PFSK-1 (cell line): Measurements from ENCODE around the gene BORCS8.

ENCODE experiments used
- FOXP2 ChIP-seq: optimal IDR thresholded peaks from 2 replicates; pipeline ENCODE3; 2011; ENCODE audit warnings: borderline replicate concordance, control low read depth, inconsistent platforms; ENCODE audit not compliant: insufficient read depth; ENCODE audit errors: extremely low read length, extremely low read depth
- POLR2AphosphoS5 ChIP-seq: IDR thresholded peaks from 2 replicates; pipeline ENCODE4 v1.6.1; 2012; ENCODE audit warnings: low read depth, mild to moderate bottlenecking, control low read depth, low read length, moderate library complexity
- REST ChIP-seq, 2 experiments: IDR thresholded peaks; 2 replicates each; pipeline versions ENCODE4 v1.6.1 to v1.8.0; 2011 to 2012; ENCODE audit warnings: low read depth in 2 of 2, low read length in 2 of 2, control low read depth in 1 of 2, inconsistent platforms in 1 of 2, mild to moderate bottlenecking in 1 of 2, moderate library complexity in 1 of 2; ENCODE audit not compliant: insufficient read depth in 1 of 2
- SIN3A ChIP-seq: IDR thresholded peaks from 2 replicates; pipeline ENCODE4 v1.6.1; 2012; ENCODE audit warnings: mild to moderate bottlenecking, low read length, moderate library complexity, borderline replicate concordance; ENCODE audit not compliant: insufficient read depth
- TAF1 ChIP-seq: IDR thresholded peaks from 2 replicates; pipeline ENCODE4 v1.6.1; 2012; ENCODE audit warnings: low read length, control low read depth, borderline replicate concordance; ENCODE audit not compliant: insufficient read depth

BORCS8 gene

DNA sequence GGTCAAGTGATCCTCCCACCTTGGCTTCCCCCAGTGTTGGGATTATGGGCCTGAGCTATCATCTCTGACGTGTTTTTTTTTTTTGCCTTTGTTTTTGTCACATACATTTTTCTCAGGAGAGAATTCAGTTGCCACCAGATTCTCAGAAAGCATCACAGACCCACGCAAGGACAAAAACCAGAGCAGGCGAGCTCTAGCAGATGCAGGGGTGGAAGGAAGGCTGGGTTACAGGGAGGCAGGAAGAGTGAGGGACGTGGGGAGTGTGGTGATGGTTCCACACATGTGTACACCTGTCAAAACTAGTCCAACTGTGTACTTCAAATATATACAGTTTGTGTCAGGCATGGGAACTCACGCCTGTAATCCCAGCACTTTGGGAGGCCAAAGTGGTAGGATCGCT, 58.0 kb downstream of the BORCS8 start:
- TF ChIP-seq FOXP2, result no peak
- no peak for TF ChIP-seq SIN3A
- TF ChIP-seq POLR2AphosphoS5, result no peak
- no peak for TF ChIP-seq TAF1
- TF ChIP-seq REST (IDR thresholded peaks at IDR 0.05; ENCODE audit: insufficient read depth in 1 of 2, low read depth in 2 of 2, low read length in 2 of 2), result no peak

- TF ChIP-seq TAF1, result no peak
- no peak for TF ChIP-seq POLR2AphosphoS5
- TF ChIP-seq SIN3A, result no peak
- TF ChIP-seq FOXP2, result no peak
- no peak for TF ChIP-seq REST (IDR thresholded peaks at IDR 0.05; ENCODE audit: insufficient read depth in 1 of 2, low read depth in 2 of 2, low read length in 2 of 2)
Measured at GRCh38 chr19:19132912-19133311, 59.0 kb downstream of the BORCS8 start.

DNA sequence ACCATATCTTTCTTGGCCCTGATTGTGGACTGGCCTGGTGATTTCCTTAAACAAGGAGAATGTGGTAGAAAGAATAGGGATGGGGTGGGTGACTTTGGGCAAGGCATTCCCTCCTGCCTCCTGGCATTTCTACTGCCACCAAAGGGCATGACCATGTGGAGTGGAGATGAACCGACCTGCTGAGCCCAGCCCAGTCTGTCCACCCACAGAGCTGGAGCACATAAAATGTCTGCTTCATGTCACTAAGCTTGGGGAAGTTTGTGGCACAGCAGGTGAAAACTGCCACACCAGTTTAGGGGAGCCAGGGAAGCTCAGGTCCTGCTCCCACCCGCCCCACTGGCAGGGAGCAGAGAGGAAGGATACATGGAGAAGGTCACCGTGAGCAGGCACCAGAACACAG, 60.0 kb downstream of the BORCS8 start:
- no peak for TF ChIP-seq SIN3A
- no peak for TF ChIP-seq FOXP2
- TF ChIP-seq POLR2AphosphoS5, result no peak
- no peak for TF ChIP-seq TAF1
- TF ChIP-seq REST (IDR thresholded peaks at IDR 0.05; ENCODE audit: insufficient read depth in 1 of 2, low read depth in 2 of 2, low read length in 2 of 2), result no peak
